HCT116 (cell line): ENCODE data around the gene CCNJ. TPM values are rescaled to one million over a fixed set of nuclear protein-coding genes. Genes with fewer than 3 reads are reported as not detected.

Experiments used
- ATAC-seq: fragments of 200-7000 bp; cut with Tn5 transposase; 2 replicates; pipeline ENCODE4 v1.9.1; 2020; ENCODE audit warnings: mild to moderate bottlenecking, moderate library complexity
- BruUV-seq: library from RNA; stranded (reverse); fragments of 400-500 nt; replicated peaks from 2 replicates; lab custom pipeline; 2021; lab: Mats Ljungman, UMichigan
- CTCF ChIA-PET: fragments of 300-600 bp; sonication (Branson Sonifier 250); formaldehyde crosslinking; loops from one replicate; lab custom pipeline; 2021; ENCODE audit warnings: antibody characterized with exemption; lab: Charles Lee
- POLR2A ChIA-PET: fragments of 300-600, 350-600 bp; sonication (Branson Sonifier 250); formaldehyde crosslinking; loops from one replicate; lab custom pipeline; 2021; ENCODE audit warnings: antibody characterized with exemption; lab: Charles Lee
- RAD21 ChIA-PET, 2 experiments: fragments of 300-600 bp; sonication (Branson Sonifier 250); formaldehyde crosslinking; loops; one replicate each; lab custom pipeline; 2023; ENCODE audit warnings: low total read pairs in 2 of 2; ENCODE audit not compliant: uncharacterized antibody in 2 of 2, unreplicated experiment in 2 of 2, low non-redundant PET in 1 of 2; lab: Charles Lee
- DNase-seq: peaks from one replicate; pipeline ENCODE4 v3.0.0-alpha.2; 2010; ENCODE audit warnings: low read depth, low spot score
- H2AFZ ChIP-seq: fragments of 200-600 bp; shearing (Covaris generic), sonication (generic); 2 replicates; pipeline ENCODE4 v1.6.1; 2017; ENCODE audit warnings: low read depth, mixed run types, mixed read lengths, antibody characterized with exemption, low read length; ENCODE audit not compliant: poor library complexity, severe bottlenecking
- H3K27ac ChIP-seq: 2 replicates; pipeline ENCODE4 v1.5.1; 2012; ENCODE audit warnings: low read depth, low read length
- H3K27me3 ChIP-seq: fragments of 200-600 bp; sonication (generic); 2 replicates; pipeline ENCODE4 v1.6.1; 2016; ENCODE audit warnings: mixed run types, low read length, mixed read lengths; ENCODE audit not compliant: insufficient read depth
- H3K36me3 ChIP-seq, 2 experiments: fragments of 200-500 bp in 1 of 2; fragments of 200-600 bp in 1 of 2; sonication (Bioruptor generic) in 1 of 2; sonication (generic) in 1 of 2; 2 replicates each; pipeline versions ENCODE4 v1.5.1 to v1.6.1; 2014 to 2016; ENCODE audit warnings: low read length in 2 of 2, inconsistent platforms in 1 of 2, mixed read lengths in 1 of 2, mixed run types in 1 of 2; ENCODE audit not compliant: insufficient read depth in 2 of 2, control insufficient read depth in 1 of 2
- H3K4me1 ChIP-seq, 2 experiments: fragments of 200-600 bp in 1 of 2; sonication (generic) in 1 of 2; 2 replicates each; pipeline versions ENCODE4 v1.5.1 to v1.6.1; 2012 to 2017; ENCODE audit warnings: low read length in 2 of 2, inconsistent platforms in 1 of 2, mild to moderate bottlenecking in 1 of 2, mixed read lengths in 1 of 2, mixed run types in 1 of 2, moderate library complexity in 1 of 2; ENCODE audit not compliant: insufficient read depth in 2 of 2, control insufficient read depth in 1 of 2
- H3K4me2 ChIP-seq: fragments of 200-600 bp; sonication (generic); 2 replicates; pipeline ENCODE4 v1.6.1; 2017; ENCODE audit warnings: mixed run types, low read length, mixed read lengths
- H3K4me3 ChIP-seq, 2 experiments: fragments of 200-600 bp in 1 of 2; sonication (generic) in 1 of 2; replicated peaks in 1 of 2; 2 replicates each; pipeline ENCODE4 v1.5.1; 2011 to 2016; ENCODE audit warnings: low read length in 2 of 2, control low read depth in 1 of 2, low read depth in 1 of 2, mild to moderate bottlenecking in 1 of 2, mixed read lengths in 1 of 2, mixed run types in 1 of 2
- H3K79me2 ChIP-seq: fragments of 200-600 bp; sonication (generic); 2 replicates; pipeline ENCODE4 v1.6.1; 2017; ENCODE audit warnings: mild to moderate bottlenecking, mixed run types, low read length, moderate library complexity, mixed read lengths; ENCODE audit not compliant: insufficient read depth
- H3K9ac ChIP-seq: fragments of 200-600 bp; sonication (generic); 2 replicates; pipeline ENCODE4 v1.6.1; 2016; ENCODE audit warnings: low read length, mixed read lengths
- H3K9me2 ChIP-seq: fragments of 200-600 bp; sonication (generic), shearing (Covaris generic); 2 replicates; pipeline ENCODE4 v1.6.1; 2017; ENCODE audit warnings: mixed run types, mild to moderate bottlenecking, moderate library complexity; ENCODE audit not compliant: insufficient read depth
- H3K9me3 ChIP-seq, 2 experiments: fragments of 200-500 bp in 1 of 2; fragments of 200-600 bp in 1 of 2; sonication (Bioruptor generic) in 1 of 2; sonication (generic) in 1 of 2; 2 replicates each; pipeline ENCODE4 v1.6.1; 2014 to 2017; ENCODE audit warnings: low read length in 2 of 2, mixed read lengths in 2 of 2, inconsistent platforms in 1 of 2, low read depth in 1 of 2, mild to moderate bottlenecking in 1 of 2, mixed run types in 1 of 2, moderate library complexity in 1 of 2; ENCODE audit not compliant: control insufficient read depth in 1 of 2, insufficient read depth in 1 of 2
- H4K20me1 ChIP-seq: fragments of 200-600 bp; sonication (generic), shearing (Covaris generic); 2 replicates; pipeline ENCODE4 v1.6.1; 2017; ENCODE audit warnings: mixed run types, mild to moderate bottlenecking, moderate library complexity; ENCODE audit not compliant: insufficient read depth
- CBX3 ChIP-seq: IDR thresholded peaks from 2 replicates; pipeline ENCODE4 v1.6.1; 2012; ENCODE audit warnings: low read depth
- CEBPB ChIP-seq: IDR thresholded peaks from 2 replicates; pipeline ENCODE4 v1.6.1; 2012; ENCODE audit warnings: low read depth
- CTCF ChIP-seq, 3 experiments: fragments of 200-600 bp in 1 of 3; sonication (generic) in 1 of 3; IDR thresholded peaks in 2 of 3; conservative IDR thresholded peaks in 1 of 3; 2 replicates each; pipeline ENCODE4 v1.5.1; 2012 to 2017; ENCODE audit warnings: low read depth in 2 of 3, low read length in 2 of 3, antibody characterized with exemption in 1 of 3, borderline replicate concordance in 1 of 3, control low read depth in 1 of 3, mild to moderate bottlenecking in 1 of 3, mixed read lengths in 1 of 3, mixed run types in 1 of 3, moderate library complexity in 1 of 3; ENCODE audit not compliant: insufficient read depth in 1 of 3
- EGR1 ChIP-seq: IDR thresholded peaks from 2 replicates; pipeline ENCODE4 v1.6.1; 2012; ENCODE audit warnings: low read depth
- ELF1 ChIP-seq: IDR thresholded peaks from 2 replicates; pipeline ENCODE4 v1.6.1; 2012; ENCODE audit warnings: low read depth, borderline replicate concordance
- EZH2 ChIP-seq: fragments of 200-600 bp; sonication (generic); IDR thresholded peaks from 2 replicates; pipeline ENCODE4 v1.6.1; 2017; ENCODE audit warnings: antibody characterized with exemption, mixed run types
- EZH2phosphoT487 ChIP-seq: fragments of 200-600 bp; IDR thresholded peaks from 2 replicates; pipeline ENCODE4 v1.6.1; 2018; ENCODE audit warnings: antibody characterized with exemption, borderline replicate concordance
- FOSL1 ChIP-seq: IDR thresholded peaks from 2 replicates; pipeline ENCODE4 v1.6.1; 2012; ENCODE audit warnings: low read depth
- MAX ChIP-seq: IDR thresholded peaks from 2 replicates; pipeline ENCODE4 v1.6.1; 2012
- POLR2A ChIP-seq: IDR thresholded peaks from 2 replicates; pipeline ENCODE4 v1.7.0; 2011; ENCODE audit warnings: borderline replicate concordance; ENCODE audit not compliant: insufficient read depth, insufficient read length; ENCODE audit errors: extremely low read depth
- POLR2AphosphoS5 ChIP-seq: IDR thresholded peaks from 2 replicates; pipeline ENCODE4 v1.6.1; 2011; ENCODE audit warnings: mild to moderate bottlenecking, low read depth, low read length, moderate library complexity
- RAD21 ChIP-seq: IDR thresholded peaks from 2 replicates; pipeline ENCODE4 v1.6.1; 2012; ENCODE audit warnings: low read depth, mild to moderate bottlenecking
- SP1 ChIP-seq: IDR thresholded peaks from 2 replicates; pipeline ENCODE4 v1.6.1; 2012; ENCODE audit warnings: low read depth
- SRF ChIP-seq: IDR thresholded peaks from 2 replicates; pipeline ENCODE4 v1.6.1; 2012; ENCODE audit warnings: low read depth
- TCF7L2 ChIP-seq: IDR thresholded peaks from 2 replicates; pipeline ENCODE4 v1.7.0; 2011; ENCODE audit warnings: borderline replicate concordance, inconsistent platforms; ENCODE audit not compliant: insufficient read depth, insufficient read length; ENCODE audit errors: extremely low read depth
- YY1 ChIP-seq: IDR thresholded peaks from 2 replicates; pipeline ENCODE4 v1.6.1; 2011; ENCODE audit warnings: low read length, low read depth, moderate library complexity, mild to moderate bottlenecking; ENCODE audit not compliant: insufficient replicate concordance; ENCODE audit errors: extremely low read depth
- ZBTB33 ChIP-seq: IDR thresholded peaks from 2 replicates; pipeline ENCODE4 v1.6.1; 2011; ENCODE audit warnings: mild to moderate bottlenecking, low read length, moderate library complexity; ENCODE audit not compliant: insufficient replicate concordance; ENCODE audit errors: extremely low read depth
- ZNF274 ChIP-seq: fragments of 200-500 bp; sonication (Bioruptor generic); IDR thresholded peaks from 2 replicates; pipeline ENCODE4 v1.6.1; 2014; ENCODE audit warnings: mild to moderate bottlenecking, low read depth, low read length, inconsistent platforms
- intact Hi-C: fragments of 100-400 bp; cut with micrococcal nuclease; formaldehyde crosslinking; loops from 2 replicates; pipeline ENCODE4 v1.10.0; 2022
- total RNA-seq: library from RNA; stranded (reverse); gene quantifications from one replicate; pipeline ENCODE4 v1.2.1, GENCODE V29; 2021; ENCODE audit not compliant: unreplicated experiment

The CCNJ gene
- total RNA-seq, 1 experiment from 2014 or later: 12.2 TPM

- Histone ChIP-seq H2AFZ (no peak overlapping the region), H3K79me2 (no peaks in the 10 kb centered on the region), H3K27me3 (no peaks in the 10 kb centered on the region), H3K9me3 (no peaks in the 10 kb centered on the region), H3K9me2 (no peaks in the 10 kb centered on the region), H4K20me1 (no peaks in the 10 kb centered on the region), H3K4me3 (no peak overlapping the region), H3K36me3 (no peaks in the 10 kb centered on the region), H3K4me2 (no peak overlapping the region), H3K4me1 (no peaks in the 10 kb centered on the region), H3K9ac (no peak overlapping the region), H3K27ac (no peak overlapping the region)
- intact Hi-C loops: no loop called here
- TF ChIP-seq SP1 (no peak), EZH2phosphoT487 (no peak), CEBPB (no peak), POLR2A (no peak), ELF1 (no peak)
- BruUV-seq: no TSS peak
- DNase-seq (no peak), ATAC-seq (no peak)
- POLR2A ChIA-PET: no interaction called here
- CTCF ChIA-PET: no interaction called here
- RAD21 ChIA-PET: no interaction called here
Measured at GRCh38 chr10:96082153-96082552, 38.8 kb downstream of the CCNJ start.

- no peak overlapping the region for H3K4me3 ChIP-seq
- no peak overlapping the region for H3K4me2 ChIP-seq
- RAD21 ChIA-PET: no interaction called here
- POLR2A ChIA-PET: interaction anchor here (1.3 kb wide), 1 partner anchor 47 kb away, joined by 3 read pairs; the partner anchor contains the start of gene ZNF518A
- no peak overlapping the region for H3K9ac ChIP-seq
- intact Hi-C loops: no loop called here
- H3K27me3 ChIP-seq: no peaks in the 10 kb centered on the region
- no peaks in the 10 kb centered on the region for H3K79me2 ChIP-seq
- H3K9me2 ChIP-seq: no peaks in the 10 kb centered on the region
- no peak overlapping the region for H2AFZ ChIP-seq
- CTCF ChIA-PET: no interaction called here
- H3K27ac ChIP-seq: no peak overlapping the region
- TF ChIP-seq POLR2AphosphoS5 (no peak), FOSL1 (no peak), POLR2A (no peak), RAD21 (no peak), ZBTB33 (no peak), EZH2 (no peak), CTCF (IDR thresholded peaks at IDR 0.05 in 2 of 3, conservative IDR thresholded peaks at IDR 0.05 in 1 of 3; ENCODE audit: borderline replicate concordance in 1 of 3, insufficient read depth in 1 of 3, low read depth in 2 of 3, low read length in 2 of 3) (no peak), SRF (no peak), MAX (no peak), YY1 (no peak), CBX3 (no peak), TCF7L2 (no peak), EGR1 (no peak), ZNF274 (no peak)
- DNase-seq: no peak
- H3K4me1 ChIP-seq: no peaks in the 10 kb centered on the region
- H3K36me3 ChIP-seq: no peaks in the 10 kb centered on the region
- no peaks in the 10 kb centered on the region for H3K9me3 ChIP-seq
- no peak for ATAC-seq
- no peaks in the 10 kb centered on the region for H4K20me1 ChIP-seq
- BruUV-seq: no TSS peak
Measured at GRCh38 chr10:96082748-96083147, 39.4 kb downstream of the CCNJ start.
